Tibial nerve (tissue), 4 donors: Measurements from ENCODE around the gene BAZ1B. TPM values are rescaled to one million over a fixed set of nuclear protein-coding genes. Genes with fewer than 3 reads are reported as not detected.

Experiments used
- DNase-seq, 2 donors: peaks; one replicate each; pipeline ENCODE4 v3.0.0-alpha.2; 2019; ENCODE audit warnings: low spot score in 2 of 2
- H3K27ac ChIP-seq, 4 donors: fragments of 200-600 bp; sonication (generic) in 3 of 4; one replicate each; pipeline ENCODE4 v1.5.1; 2017 to 2019; ENCODE audit warnings: mild to moderate bottlenecking in 1 of 4
- H3K27me3 ChIP-seq, 2 donors: fragments of 200-600 bp; sonication (generic) in 1 of 2; one replicate each; pipeline versions ENCODE4 v1.5.1 to v1.6.0; 2017 to 2019
- H3K36me3 ChIP-seq, 3 donors: fragments of 200-600 bp; sonication (generic); one replicate each; pipeline ENCODE4 v1.5.1; 2018 to 2019
- H3K4me1 ChIP-seq, 4 donors: fragments of 200-600 bp; sonication (generic) in 3 of 4; one replicate each; pipeline ENCODE4 v1.5.1; 2017 to 2019
- H3K4me3 ChIP-seq, 4 donors: fragments of 200-600 bp; sonication (generic) in 3 of 4; one replicate each; pipeline ENCODE4 v1.5.1; 2017 to 2019; ENCODE audit warnings: mild to moderate bottlenecking in 1 of 4, moderate library complexity in 1 of 4
- H3K9me3 ChIP-seq, 4 donors: fragments of 200-600 bp; sonication (generic) in 3 of 4; one replicate each; pipeline ENCODE4 v1.5.1; 2017 to 2019
- CTCF ChIP-seq, 5 experiments: fragments of 200-600 bp in 3 of 5; fragments of 450-650 bp in 2 of 5; sonication (generic) in 3 of 5; IDR thresholded peaks; one replicate each; pipeline ENCODE4 v1.5.1; 2016 to 2019; ENCODE audit warnings: antibody characterized with exemption in 5 of 5, mild to moderate bottlenecking in 3 of 5, moderate library complexity in 2 of 5
- EP300 ChIP-seq, 2 donors: sonication (generic); formaldehyde crosslinking; IDR thresholded peaks; one replicate each; pipeline ENCODE4 v1.6.1; 2017; ENCODE audit warnings: antibody characterized with exemption in 2 of 2, mild to moderate bottlenecking in 1 of 2
- POLR2A ChIP-seq, 2 donors: fragments of 450-650 bp; IDR thresholded peaks; one replicate each; pipeline ENCODE4 v1.6.1; 2017; ENCODE audit warnings: antibody characterized with exemption in 2 of 2, mild to moderate bottlenecking in 2 of 2, moderate library complexity in 2 of 2
- WGBS, 2 donors: methylation state at CpG; one replicate each; pipeline ENCODE4 v1.1.5; 2018; 5-methylcytosine and 5-hydroxymethylcytosine counted together
- total RNA-seq, 4 donors: library from RNA; depleted of rRNA; stranded (reverse); fragments of >200 nt; gene quantifications; one replicate each; pipeline ENCODE4 v1.1.0, GENCODE V29; 2016

The BAZ1B gene
- total RNA-seq, 4 donors from 2014 or later, result 53.3 to 70.1 (median 63.6) TPM

GRCh38 chr7:73449422-73449821, 72.7 kb downstream of the BAZ1B start:
- H3K36me3 ChIP-seq, result peaks cover 0 to 83% (median 41%) of the 10 kb centered on the region in 3 donors
- WGBS, 2 donors, result 90 to 92% methylated on average over 5 of the region's 5 CpGs
- TF ChIP-seq CTCF (IDR thresholded peaks at IDR 0.05) (no peak), EP300 (IDR thresholded peaks at IDR 0.05) (no peak), POLR2A (IDR thresholded peaks at IDR 0.05) (no peak)

GRCh38 chr7:73448609-73449008, 73.5 kb downstream of the BAZ1B start:
- Histone ChIP-seq H3K4me1 (peaks cover 0 to 17% (median 0%) of the 10 kb centered on the region in 4 donors), H3K9me3 (no peaks in the 10 kb centered on the region), H3K27ac (no peak overlapping the region), H3K4me3 (no peak overlapping the region), H3K27me3 (no peaks in the 10 kb centered on the region), H3K36me3 (peaks cover 0 to 83% (median 49%) of the 10 kb centered on the region in 3 donors)
- no peak for DNase-seq
- TF ChIP-seq EP300 (IDR thresholded peaks at IDR 0.05) (no peak), POLR2A (IDR thresholded peaks at IDR 0.05) (no peak), CTCF (IDR thresholded peaks at IDR 0.05) (no peak)
- 79 to 83% methylated on average over 4 of the region's 4 CpGs for WGBS, 2 donors

More at GRCh38 chr7:73449422-73449821, 72.7 kb downstream of the BAZ1B start:
- Histone ChIP-seq H3K9me3 (no peaks in the 10 kb centered on the region), H3K27ac (no peak overlapping the region), H3K4me1 (peaks cover 0 to 10% (median 0%) of the 10 kb centered on the region in 4 donors), H3K4me3 (no peak overlapping the region), H3K27me3 (no peaks in the 10 kb centered on the region)
- no peak for DNase-seq

- Histone ChIP-seq H3K4me1 (peaks cover 0 to 9% (median 0%) of the 10 kb centered on the region in 4 donors), H3K9me3 (no peaks in the 10 kb centered on the region), H3K36me3 (peaks cover 0 to 91% (median 63%) of the 10 kb centered on the region in 3 donors), H3K27me3 (no peaks in the 10 kb centered on the region), H3K4me3 (no peak overlapping the region), H3K27ac (no peak overlapping the region)
- TF ChIP-seq CTCF (IDR thresholded peaks at IDR 0.05), result no peak
- no peak for TF ChIP-seq POLR2A (IDR thresholded peaks at IDR 0.05)
- no peak for TF ChIP-seq EP300 (IDR thresholded peaks at IDR 0.05)
- WGBS, 2 donors, result 93 to 95% methylated on average over 5 of the region's 5 CpGs
- no peak for DNase-seq
These were observed 74.9 kb downstream of the BAZ1B start for GRCh38 chr7:73447121-73447733.

GRCh38 chr7:73446682-73447081, 75.4 kb downstream of the BAZ1B start:
- DNase-seq, result no peak
- Histone ChIP-seq H3K4me3 (no peak overlapping the region), H3K9me3 (no peaks in the 10 kb centered on the region), H3K4me1 (peaks cover 0 to 6% (median 0%) of the 10 kb centered on the region in 4 donors), H3K36me3 (peaks cover 0 to 94% (median 68%) of the 10 kb centered on the region in 3 donors), H3K27me3 (no peaks in the 10 kb centered on the region), H3K27ac (no peak overlapping the region)
- no peak for TF ChIP-seq CTCF (IDR thresholded peaks at IDR 0.05)
- TF ChIP-seq EP300 (IDR thresholded peaks at IDR 0.05), result no peak
- no peak for TF ChIP-seq POLR2A (IDR thresholded peaks at IDR 0.05)
- 49 to 54% methylated on average over 4 of the region's 4 CpGs for WGBS, 2 donors

GRCh38 chr7:73443548-73444255, 78.4 kb downstream of the BAZ1B start:
- Histone ChIP-seq H3K36me3 (peaks cover 0 to 98% (median 62%) of the 10 kb centered on the region in 3 donors), H3K4me1 (peaks cover 0 to 6% (median 0%) of the 10 kb centered on the region in 4 donors), H3K9me3 (no peaks in the 10 kb centered on the region), H3K27me3 (no peaks in the 10 kb centered on the region), H3K4me3 (no peak overlapping the region), H3K27ac (no peak overlapping the region)
- WGBS, 2 donors, result 67 to 74% methylated on average over 12 of the region's 12 CpGs
- no peak for DNase-seq
- TF ChIP-seq POLR2A (IDR thresholded peaks at IDR 0.05), result no peak
- TF ChIP-seq CTCF (IDR thresholded peaks at IDR 0.05), result no peak
- no peak for TF ChIP-seq EP300 (IDR thresholded peaks at IDR 0.05)
